ENCODE results near the gene TAS2R13. TPM values are rescaled to one million over a fixed set of nuclear protein-coding genes. Genes with fewer than 3 reads are reported as not detected.

The TAS2R13 gene
- total and polyA plus RNA-seq, 2 of the 4 experiments (the other 2 are of a cell fraction), result 0.03 to 0.90 TPM

DNA sequence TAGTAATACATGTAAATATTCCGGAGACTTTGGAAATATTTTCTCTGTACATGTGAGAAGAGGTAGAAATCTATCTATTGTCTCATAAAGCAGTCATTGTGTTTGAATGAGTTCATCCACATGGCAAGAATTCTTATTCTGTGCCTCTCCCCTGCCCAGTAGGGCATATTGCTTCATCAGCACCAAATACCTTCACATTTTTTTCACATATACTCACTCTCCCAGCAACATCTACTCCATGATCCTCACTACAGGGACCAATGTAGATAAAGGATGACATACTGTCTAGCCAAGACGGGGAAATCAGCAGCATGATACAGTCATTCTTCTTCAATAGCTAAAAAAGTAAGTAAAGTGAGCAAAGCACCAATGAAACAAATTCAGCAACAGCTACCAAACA lies 31.0 kb upstream of the TAS2R13 start:
- Histone ChIP-seq H4K20me1 (ENCODE audit: insufficient read depth, low read length) (no peaks in the 10 kb centered on the region), H2AFZ (replicated peaks; ENCODE audit: low read length, poor library complexity) (no peak overlapping the region), H3K9me3 (ENCODE audit: control insufficient read depth, insufficient read depth, low read length) (no peaks in the 10 kb centered on the region), H3K36me3 (ENCODE audit: control insufficient read depth, insufficient read depth, low read length) (no peaks in the 10 kb centered on the region), H3K9ac (ENCODE audit: low read depth, low read length) (no peak overlapping the region), H4K5ac (ENCODE audit: low read depth, low read length) (no peak overlapping the region), H3K56ac (ENCODE audit: extremely low read depth, insufficient read depth, low read length) (no peak overlapping the region), H3K27ac (ENCODE audit: insufficient read depth, low read length) (no peak overlapping the region), H3K4me2 (ENCODE audit: low read depth, low read length) (no peak overlapping the region), H3K23ac (ENCODE audit: low read depth, low read length) (no peak overlapping the region), H4K91ac (ENCODE audit: insufficient read depth, low read depth, low read length) (no peak overlapping the region), H2AK5ac (ENCODE audit: low read depth, low read length) (no peak overlapping the region), H3K18ac (ENCODE audit: low read depth, low read length) (no peak overlapping the region), H3K9me1 (ENCODE audit: insufficient read depth, low read length) (no peaks in the 10 kb centered on the region; the same call in 1 of the 2 replicates), H2BK15ac (ENCODE audit: low read depth, low read length) (no peak overlapping the region), H3K4me1 (ENCODE audit: control insufficient read depth, insufficient read depth, low read length) (peaks cover 2% of the 10 kb centered on the region; the same call in 1 of the 2 replicates), H2AK9ac (replicated peaks; ENCODE audit: low read depth, low read length, poor library complexity) (no peak overlapping the region), H2BK20ac (ENCODE audit: low read depth, low read length) (no peak overlapping the region), H2BK5ac (ENCODE audit: low read depth, low read length, poor library complexity, severe bottlenecking) (no peak overlapping the region), H3K4me3 (ENCODE audit: insufficient read depth, low read depth, low read length) (no peak overlapping the region), H3K27me3 (ENCODE audit: control insufficient read depth, insufficient read depth, low read length) (no peaks in the 10 kb centered on the region), H4K8ac (ENCODE audit: low read depth in 2 of 2, low read length in 2 of 2) (no peak overlapping the region), H3K4ac (ENCODE audit: low read depth, low read length) (no peak overlapping the region), H3K79me1 (ENCODE audit: low read depth in 1 of 2, low read length in 2 of 2) (no peaks in the 10 kb centered on the region; a peak in 1 of 4 replicates), H2BK120ac (ENCODE audit: low read depth, low read length) (no peak overlapping the region), H3K14ac (replicated peaks; ENCODE audit: low read depth, low read length) (no peak overlapping the region)
- ChIA-PET POLR2A (ENCODE audit: unreplicated experiment) (no interaction called here), CTCF (no interaction called here)
- WGBS, 2 experiments (ENCODE audit: extremely low coverage in 2 of 2, insufficient read length in 1 of 2), result no CpG with 5 or more reads among the region's 2 CpGs
- TF ChIP-seq NFE2L2 (IDR thresholded peaks at IDR 0.05; ENCODE audit: low read depth, low read length), result no peak
- peak; percentile 32; the same call in 1 of the 2 replicates for TF ChIP-seq FOS (IDR thresholded peaks at IDR 0.05; ENCODE audit: low read depth, low read length)
- peak; percentile 77 for TF ChIP-seq MAFK (IDR thresholded peaks at IDR 0.05; ENCODE audit: low read depth, low read length)
- TF ChIP-seq CEBPB (IDR thresholded peaks at IDR 0.05; ENCODE audit: low read depth, low read length), result peak; percentile 97
- TF ChIP-seq BHLHE40 (IDR thresholded peaks at IDR 0.05; ENCODE audit: low read depth, low read length), result 0 out of 2 replicates have a peak, but pooled peaks have one; percentile 18
- dilution Hi-C loops (cut with HindIII; ENCODE audit: low sequenced_read_pairs, unreplicated experiment), result no loop called here
- peak; percentile 87 for DNase-seq
- intact Hi-C loops (cut with micrococcal nuclease), result no loop called here
- in situ Hi-C loops (cut with MboI; ENCODE audit: low sequenced_read_pairs), result no loop called here
- ATAC-seq (ENCODE audit: low read depth), result peak; percentile 94
- BruUV-seq (replicated peaks), result no TSS peak

Data from IMR-90 (cell line).